H1 (cell line): ENCODE results near the gene PIGX. TPM values are rescaled to one million over a fixed set of nuclear protein-coding genes. Genes with fewer than 3 reads are reported as not detected.

ENCODE experiments used
- CTCF ChIA-PET: fragments of 300-600 bp; sonication (Branson Sonifier 250); formaldehyde crosslinking; loops from one replicate; lab custom pipeline; 2021; ENCODE audit not compliant: partially characterized antibody; lab: Charles Lee
- POLR2A ChIA-PET: fragments of 300-600 bp; sonication (Branson Sonifier 250); formaldehyde crosslinking; loops from one replicate; lab custom pipeline; 2021; ENCODE audit warnings: inconsistent platforms; ENCODE audit not compliant: partially characterized antibody; lab: Charles Lee
- DNase-seq, 2 experiments: peaks; one replicate each; pipeline versions ENCODE4 v3.0.0 to v3.0.0-alpha.2; 2010 to 2022; ENCODE audit warnings: low spot score in 2 of 2, low read depth in 1 of 2, mixed read lengths in 1 of 2
- FAIRE-seq: peaks from 2 replicates; lab custom pipeline; 2011; peaks lifted over from hg19 to GRCh38; lab: Jason Lieb, UNC
- H2AFZ ChIP-seq: 2 replicates; pipeline ENCODE4 v1.8.1; 2012; ENCODE audit warnings: low read length, inconsistent platforms
- H2AK5ac ChIP-seq: 2 replicates; pipeline ENCODE4 v1.6.1; 2013; ENCODE audit warnings: low read depth, low read length
- H2BK120ac ChIP-seq: replicated peaks from 2 replicates; pipeline ENCODE3; 2013; ENCODE audit warnings: low read depth, low read length, inconsistent platforms
- H2BK12ac ChIP-seq: 2 replicates; pipeline ENCODE4 v1.6.1; 2013; ENCODE audit warnings: low read depth, low read length
- H2BK15ac ChIP-seq: 2 replicates; pipeline ENCODE4 v1.6.1; 2013; ENCODE audit warnings: low read length
- H2BK20ac ChIP-seq: 2 replicates; pipeline ENCODE4 v1.6.1; 2013; ENCODE audit warnings: low read length
- H2BK5ac ChIP-seq: 2 replicates; pipeline ENCODE4 v1.6.1; 2013; ENCODE audit warnings: low read depth, low read length
- H3K14ac ChIP-seq: 2 replicates; pipeline ENCODE4 v1.6.1; 2013; ENCODE audit warnings: inconsistent platforms; ENCODE audit not compliant: insufficient read length
- H3K18ac ChIP-seq: 2 replicates; pipeline ENCODE4 v1.6.1; 2013; ENCODE audit warnings: low read length; ENCODE audit errors: extremely low read depth
- H3K23ac ChIP-seq: 2 replicates; pipeline ENCODE4 v1.6.1; 2013; ENCODE audit warnings: inconsistent platforms; ENCODE audit not compliant: insufficient read length
- H3K23me2 ChIP-seq: 2 replicates; pipeline ENCODE4 v1.6.1; 2013; ENCODE audit warnings: low read depth, low read length
- H3K27ac ChIP-seq: 2 replicates; pipeline ENCODE4 v1.6.1; 2011; ENCODE audit warnings: low read depth, low read length, inconsistent platforms
- H3K27me3 ChIP-seq, 4 experiments: replicated peaks in 1 of 4; 1 replicate in 1 of 4; 2 replicates in 3 of 4; pipeline versions ENCODE4 v1.6.1 to v1.8.1; 2011 to 2013; ENCODE audit warnings: low read length in 3 of 4, mild to moderate bottlenecking in 3 of 4, inconsistent platforms in 2 of 4, mixed read lengths in 2 of 4, moderate library complexity in 1 of 4; ENCODE audit not compliant: control insufficient read depth in 3 of 4, insufficient read depth in 3 of 4; ENCODE audit errors: extremely low read depth in 1 of 4
- H3K36me3 ChIP-seq, 4 experiments: 2 replicates each; pipeline versions ENCODE4 v1.6.1 to v1.8.1; 2011 to 2013; ENCODE audit warnings: mild to moderate bottlenecking in 4 of 4, low read length in 3 of 4, moderate library complexity in 2 of 4, control low read depth in 1 of 4, inconsistent platforms in 1 of 4; ENCODE audit not compliant: insufficient read depth in 4 of 4, control insufficient read depth in 2 of 4
- H3K4ac ChIP-seq: replicated peaks from 2 replicates; pipeline ENCODE3; 2013; ENCODE audit warnings: low read length, low read depth, mixed read lengths, inconsistent platforms; ENCODE audit not compliant: insufficient read length
- H3K4me1 ChIP-seq, 4 experiments: replicated peaks in 1 of 4; 1 replicate in 1 of 4; 2 replicates in 3 of 4; pipeline versions ENCODE4 v1.6.1 to v1.8.1; 2011 to 2013; ENCODE audit warnings: low read length in 3 of 4, inconsistent platforms in 2 of 4, mixed read lengths in 1 of 4; ENCODE audit not compliant: insufficient read depth in 4 of 4, control insufficient read depth in 3 of 4
- H3K4me2 ChIP-seq, 2 experiments: 2 replicates each; pipeline versions ENCODE4 v1.6.1 to v1.8.1; 2011 to 2013; ENCODE audit warnings: low read depth in 2 of 2, low read length in 2 of 2, control low read depth in 1 of 2, inconsistent platforms in 1 of 2, mild to moderate bottlenecking in 1 of 2; ENCODE audit not compliant: insufficient read depth in 1 of 2
- H3K4me3 ChIP-seq, 4 experiments: fragments of 200-600, 300-600 bp in 1 of 4; sonication (generic), shearing (Covaris generic), sonication (Bioruptor Twin) in 1 of 4; 2 replicates each; pipeline versions ENCODE4 v1.5.1 to v1.8.1; 2011 to 2016; ENCODE audit warnings: low read length in 4 of 4, low read depth in 3 of 4, control low read depth in 2 of 4, inconsistent platforms in 2 of 4, mild to moderate bottlenecking in 2 of 4, mixed read lengths in 1 of 4, moderate library complexity in 1 of 4; ENCODE audit not compliant: insufficient read depth in 2 of 4; ENCODE audit errors: extremely low read depth in 1 of 4
- H3K56ac ChIP-seq: replicated peaks from 2 replicates; pipeline ENCODE3; 2013; ENCODE audit warnings: low read depth, mild to moderate bottlenecking, mixed read lengths, low read length, inconsistent platforms; ENCODE audit not compliant: insufficient read length
- H3K79me1 ChIP-seq: 2 replicates; pipeline ENCODE4 v1.6.1; 2013; ENCODE audit warnings: low read depth, low read length, control low read depth
- H3K79me2 ChIP-seq, 2 experiments: 2 replicates each; pipeline versions ENCODE4 v1.6.1 to v1.8.1; 2012 to 2013; ENCODE audit warnings: low read length in 2 of 2, mild to moderate bottlenecking in 2 of 2, inconsistent platforms in 1 of 2; ENCODE audit not compliant: insufficient read depth in 2 of 2, control insufficient read depth in 1 of 2
- H3K9ac ChIP-seq, 4 experiments: replicated peaks in 1 of 4; 1 replicate in 1 of 4; 2 replicates in 3 of 4; pipeline versions ENCODE4 v1.6.1 to v1.8.1; 2011 to 2013; ENCODE audit warnings: low read depth in 3 of 4, low read length in 3 of 4, control low read depth in 2 of 4, mild to moderate bottlenecking in 2 of 4, moderate library complexity in 2 of 4, inconsistent platforms in 1 of 4; ENCODE audit errors: extremely low read depth in 1 of 4
- H3K9me3 ChIP-seq, 2 experiments: 2 replicates each; pipeline versions ENCODE4 v1.6.1 to v1.8.1; 2012 to 2013; ENCODE audit warnings: mild to moderate bottlenecking in 2 of 2, moderate library complexity in 2 of 2, control low read depth in 1 of 2, inconsistent platforms in 1 of 2, low read depth in 1 of 2, low read length in 1 of 2, mixed read lengths in 1 of 2; ENCODE audit not compliant: insufficient read depth in 2 of 2
- H4K20me1 ChIP-seq, 2 experiments: replicated peaks in 1 of 2; 2 replicates each; pipeline versions ENCODE3 to v1.8.1; 2011 to 2013; ENCODE audit warnings: inconsistent platforms in 2 of 2, low read length in 2 of 2, mild to moderate bottlenecking in 1 of 2; ENCODE audit not compliant: insufficient read depth in 2 of 2, control insufficient read depth in 1 of 2
- H4K5ac ChIP-seq: 2 replicates; pipeline ENCODE4 v1.6.1; 2013; ENCODE audit warnings: low read length, low read depth, mixed read lengths, inconsistent platforms; ENCODE audit not compliant: insufficient read length
- H4K8ac ChIP-seq: 2 replicates; pipeline ENCODE4 v1.8.0; 2013; ENCODE audit warnings: mild to moderate bottlenecking, moderate library complexity, low read length, inconsistent platforms; ENCODE audit not compliant: insufficient read depth; ENCODE audit errors: extremely low read depth
- H4K91ac ChIP-seq: replicated peaks from 2 replicates; pipeline ENCODE3; 2013; ENCODE audit warnings: low read length, mixed read lengths, inconsistent platforms; ENCODE audit not compliant: insufficient read length
- ASH2L ChIP-seq: fragments of 200-600, 300-600 bp; sonication (generic); IDR thresholded peaks from one replicate; pipeline ENCODE4 v1.7.1; 2017; ENCODE audit warnings: low read length
- BCL11A ChIP-seq, 2 experiments: IDR thresholded peaks; one replicate each; pipeline ENCODE4 v1.6.1; 2011; ENCODE audit warnings: low read depth in 2 of 2, low read length in 2 of 2, mild to moderate bottlenecking in 2 of 2
- BRCA1 ChIP-seq: IDR thresholded peaks from 2 replicates; pipeline ENCODE4 v1.6.1; 2012; ENCODE audit warnings: low read depth, low read length, improper control_type of control experiment
- CBX8 ChIP-seq: fragments of 300-800, 300-1000 bp; sonication (generic); IDR thresholded peaks from 2 replicates; pipeline ENCODE4 v1.7.1; 2016; ENCODE audit warnings: low read depth, low read length, borderline replicate concordance
- CHD1 ChIP-seq: IDR thresholded peaks from 2 replicates; pipeline ENCODE4 v1.6.1; 2012; ENCODE audit warnings: low read depth, low read length, improper control_type of control experiment
- CHD2 ChIP-seq: IDR thresholded peaks from 2 replicates; pipeline ENCODE4 v1.6.1; 2012; ENCODE audit warnings: low read length, improper control_type of control experiment
- CTCF ChIP-seq, 3 experiments: IDR thresholded peaks; 1 replicate in 2 of 3; 2 replicates in 1 of 3; pipeline versions ENCODE4 v1.5.1 to v1.6.1; 2011; ENCODE audit warnings: low read length in 3 of 3, mild to moderate bottlenecking in 3 of 3, inconsistent platforms in 2 of 3, low read depth in 1 of 3, moderate library complexity in 1 of 3; ENCODE audit not compliant: insufficient read depth in 1 of 3; ENCODE audit errors: control extremely low read depth in 1 of 3
- JUN ChIP-seq: IDR thresholded peaks from 2 replicates; pipeline ENCODE4 v1.6.1; 2011; ENCODE audit warnings: low read depth, mild to moderate bottlenecking, improper control_type of control experiment, low read length
- KDM5A ChIP-seq: fragments of 200-600 bp; IDR thresholded peaks from 2 replicates; pipeline ENCODE4 v1.7.1; 2012; ENCODE audit warnings: mild to moderate bottlenecking, low read length, inconsistent platforms, mixed read lengths
- NRF1 ChIP-seq: IDR thresholded peaks from 2 replicates; pipeline ENCODE4 v1.6.1; 2011; ENCODE audit warnings: mild to moderate bottlenecking, low read depth, low read length, improper control_type of control experiment
- RAD21 ChIP-seq, 2 experiments: IDR thresholded peaks in 1 of 2; conservative IDR thresholded peaks in 1 of 2; 2 replicates each; pipeline ENCODE4 v1.6.1; 2011; ENCODE audit warnings: low read depth in 2 of 2, low read length in 2 of 2, improper control_type of control experiment in 1 of 2, inconsistent platforms in 1 of 2, mild to moderate bottlenecking in 1 of 2, moderate library complexity in 1 of 2
- WGBS, 2 experiments: shearing (Covaris generic) in 1 of 2; methylation state at CpG; one replicate each; pipeline versions ENCODE4 v1.1.6 to v1.1.7; 2013 to 2015; ENCODE audit warnings: low lambda C conversion rate in 2 of 2, mixed read lengths in 2 of 2, inconsistent platforms in 1 of 2, low coverage in 1 of 2, missing lambda C conversion rate in 1 of 2; ENCODE audit not compliant: insufficient replicate concordance in 2 of 2, insufficient coverage in 1 of 2, insufficient read length in 1 of 2; ENCODE audit errors: extremely low coverage in 1 of 2, missing lambda C conversion rate in 1 of 2; 5-methylcytosine and 5-hydroxymethylcytosine counted together
- polyA plus RNA-seq, 7 experiments: library from polyadenylated mRNA; depleted of rRNA in 3 of 7; stranded (reverse) in 5 of 7; unstranded in 2 of 7; fragments of >200 nt in 5 of 7; fragments of 200-250 nt in 2 of 7; gene quantifications; 1 replicate in 5 of 7; 2 replicates in 1 of 7; 4 replicates in 1 of 7; pipeline versions ENCODE4 v1.2.1 to v1.2.3, GENCODE V29; 2011 to 2013; ENCODE audit warnings: missing spikeins in 2 of 7, mixed read lengths in 2 of 7
- total RNA-seq: library from RNA; stranded (reverse); fragmentation: NEBNext Ultra II Directional; extraction: Animal tissue kit (Norgen Biotek cat#: 25700); gene quantifications from 2 replicates; pipeline ENCODE4 v1.2.1, GENCODE V29; 2021

PIGX gene
- total and polyA plus RNA-seq, 2 of the 8 experiments (the other 6 are each of a cell fraction or from before 2014, with no cell fraction given): 7.0 to 14.9 TPM

- no peak overlapping the region for H2BK12ac ChIP-seq
- no peaks in the 10 kb centered on the region for H3K79me2 ChIP-seq
- H3K23ac ChIP-seq: no peak overlapping the region
- H4K91ac ChIP-seq: no peak overlapping the region
- H3K18ac ChIP-seq: no peak overlapping the region
- H3K14ac ChIP-seq: no peak overlapping the region
- no peaks in the 10 kb centered on the region for H3K36me3 ChIP-seq
- no peaks in the 10 kb centered on the region for H3K9me3 ChIP-seq
- H3K4me1 ChIP-seq: peaks cover 0 to 6% (median 3%) of the 10 kb centered on the region in 4 experiments; a peak in 4 of 7 replicates
- WGBS, 2 experiments: 89% methylated on average over 7 of the region's 7 CpGs; no CpG with 5 or more reads in 1 of the 2 experiments
- peaks cover 7% of the 10 kb centered on the region for H3K23me2 ChIP-seq
- H4K20me1 ChIP-seq: no peaks in the 10 kb centered on the region
- POLR2A ChIA-PET: no interaction called here
- no peak overlapping the region for H3K56ac ChIP-seq
- H2BK20ac ChIP-seq: no peak overlapping the region
- FAIRE-seq (no peak), DNase-seq (no peak)
- H3K4me2 ChIP-seq: no peak overlapping the region
- H4K8ac ChIP-seq: no peak overlapping the region
- H2BK120ac ChIP-seq: no peak overlapping the region
- H2AK5ac ChIP-seq: no peak overlapping the region
- no peaks in the 10 kb centered on the region for H3K79me1 ChIP-seq
- H3K4ac ChIP-seq: no peak overlapping the region
- H3K27ac ChIP-seq: no peak overlapping the region
- no peak overlapping the region for H3K4me3 ChIP-seq
- no peak overlapping the region for H2BK5ac ChIP-seq
- no peak overlapping the region for H4K5ac ChIP-seq
- no peak overlapping the region for H3K9ac ChIP-seq
- H2BK15ac ChIP-seq: no peak overlapping the region
- H2AFZ ChIP-seq: no peak overlapping the region
- CTCF ChIA-PET: no interaction called here
- H3K27me3 ChIP-seq: no peaks in the 10 kb centered on the region; a peak in 2 of 7 replicates
- TF ChIP-seq ASH2L: no peak
- no peak for TF ChIP-seq CTCF (IDR thresholded peaks at IDR 0.05; ENCODE audit: control extremely low read depth in 1 of 3, insufficient read depth in 1 of 3, low read depth in 1 of 3, low read length in 3 of 3)
- no peak for TF ChIP-seq BCL11A (IDR thresholded peaks at IDR 0.05; ENCODE audit: low read depth in 2 of 2, low read length in 2 of 2)
- TF ChIP-seq NRF1: no peak
- TF ChIP-seq JUN: no peak
- no peak for TF ChIP-seq RAD21 (IDR thresholded peaks at IDR 0.05 in 1 of 2, conservative IDR thresholded peaks at IDR 0.05 in 1 of 2; ENCODE audit: low read depth in 2 of 2, low read length in 2 of 2)
- no peak for TF ChIP-seq BRCA1
- no peak for TF ChIP-seq CBX8
- TF ChIP-seq KDM5A: no peak
- no peak for TF ChIP-seq CHD1
- no peak for TF ChIP-seq CHD2
Observed at GRCh38 chr3:196708467-196708866, 3.7 kb upstream of the PIGX start.
